ENCODE measurements around the gene TBC1D22A.
"Not testable (repeated sequence)": the region's sequence is repeated elsewhere in the genome, so short reads cannot be mapped to it uniquely, and the experiment has no call there.

TBC1D22A gene

GRCh38 chr22:47114813-47115517 is 352.5 kb downstream of the TBC1D22A start:
- DNase-seq = no peak

- DNase-seq = no peak
These were observed 353.1 kb downstream of the TBC1D22A start for GRCh38 chr22:47115518-47115890.

GRCh38 chr22:47115921-47116320 is 353.5 kb downstream of the TBC1D22A start:
- DNase-seq = no peak

DNA sequence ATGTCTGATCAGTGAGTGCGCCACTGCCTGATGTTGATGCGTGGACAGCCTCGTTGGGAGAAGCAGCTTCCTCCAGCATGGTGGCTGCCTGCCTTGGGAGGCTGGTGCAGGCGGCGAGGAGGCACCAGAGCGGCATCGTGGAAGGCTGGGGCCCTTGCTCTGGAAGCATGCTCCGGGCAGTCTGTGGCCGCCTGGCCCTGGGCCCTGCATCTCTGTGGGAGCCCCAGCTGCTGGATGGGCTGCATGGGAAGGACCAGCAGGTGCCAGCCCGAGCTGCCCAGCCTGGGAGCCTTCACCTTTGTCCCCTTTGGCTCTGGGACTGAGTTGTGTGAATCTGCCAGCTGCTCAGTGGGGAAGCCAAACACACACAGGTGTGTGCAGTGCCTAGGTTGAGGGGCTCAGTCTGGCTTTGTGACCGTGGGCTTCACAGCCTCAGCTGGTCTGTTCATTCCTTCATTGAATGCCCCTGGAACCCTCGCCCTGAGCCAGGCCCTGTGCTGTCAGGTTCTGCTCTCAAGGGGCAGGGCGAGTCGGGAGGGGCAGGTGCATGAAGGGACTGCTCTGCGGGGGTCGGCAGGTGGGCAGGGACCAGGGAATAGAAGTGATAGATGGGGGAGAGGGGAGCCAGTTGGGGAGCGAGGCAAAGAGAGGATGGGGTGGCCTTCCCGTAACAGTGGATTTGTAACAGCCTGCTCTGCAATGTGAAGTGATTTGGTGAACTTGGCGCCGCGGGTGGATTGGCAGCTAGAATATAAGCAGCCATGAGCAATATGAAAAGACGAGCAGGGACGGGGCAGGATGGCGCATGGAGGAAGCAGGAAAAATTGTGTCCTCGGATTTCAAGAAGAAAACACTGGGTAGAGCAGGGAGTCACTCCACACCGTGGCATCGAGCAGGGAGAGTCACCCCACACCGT is 354.2 kb downstream of the TBC1D22A start:
- DNase-seq = no peak

GRCh38 chr22:47117442-47117841 is 355.0 kb downstream of the TBC1D22A start:
- DNase-seq = not testable (repeated sequence)

DNA sequence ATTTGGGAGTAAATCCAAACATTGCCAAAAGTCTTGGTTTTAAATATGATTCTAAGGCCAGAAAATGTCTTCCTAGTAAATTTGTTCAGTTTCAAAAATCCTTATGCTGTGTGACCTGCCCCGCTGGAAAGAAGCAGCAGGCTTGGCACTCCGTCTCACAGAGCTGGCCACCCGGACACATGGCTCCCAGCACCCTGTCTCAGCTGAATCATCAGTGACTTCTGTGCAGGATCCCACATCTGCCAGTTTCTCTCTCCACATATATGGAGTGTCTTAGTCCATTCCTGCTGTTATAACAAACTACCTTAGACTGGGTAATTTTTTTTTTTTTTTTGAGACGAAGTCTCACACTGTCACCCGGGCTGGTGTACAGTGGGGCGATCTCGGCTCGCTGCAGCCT is 356.7 kb downstream of the TBC1D22A start:
- no peak for DNase-seq

- no peak for DNase-seq
These were observed 357.9 kb downstream of the TBC1D22A start for GRCh38 chr22:47120399-47120798.

- DNase-seq = no peak
These were observed 359.3 kb downstream of the TBC1D22A start for GRCh38 chr22:47121791-47122190.

GRCh38 chr22:47122441-47123000 is 360.1 kb downstream of the TBC1D22A start:
- no peak for DNase-seq

GRCh38 chr22:47123006-47123826 is 360.8 kb downstream of the TBC1D22A start:
- DNase-seq = no peak

DNA sequence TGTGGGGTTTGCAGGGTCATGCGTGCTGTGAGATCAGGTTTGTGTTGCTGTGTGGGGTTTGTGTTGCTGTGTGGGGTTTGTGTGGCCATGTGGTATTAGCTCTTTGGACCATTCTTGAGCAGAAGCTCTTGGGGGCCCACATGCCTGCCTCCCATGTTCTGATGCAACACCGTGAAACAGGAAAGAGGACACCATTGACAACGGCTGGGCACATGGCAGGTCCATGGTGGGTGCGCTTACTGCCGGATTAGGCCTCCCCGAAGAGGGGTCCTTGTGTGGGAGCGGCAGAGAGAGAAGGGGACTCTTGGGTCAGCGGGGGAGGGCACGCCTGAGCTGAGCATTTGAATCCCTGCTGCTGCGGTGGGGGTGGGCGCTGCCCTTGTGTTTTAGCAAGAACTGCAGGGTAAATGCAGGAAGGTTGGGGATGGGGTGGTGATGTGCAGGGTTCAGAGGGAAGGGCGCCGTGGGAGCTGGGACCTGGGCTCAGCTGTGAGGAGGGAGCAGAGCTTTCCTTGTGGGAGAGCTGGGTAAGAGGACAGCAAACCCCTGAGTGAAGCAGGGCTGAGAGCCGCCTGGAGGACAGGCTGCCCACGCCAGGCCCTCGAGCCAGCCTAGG is 361.5 kb downstream of the TBC1D22A start:
- DNase-seq = no peak

GRCh38 chr22:47124451-47124881 is 362.0 kb downstream of the TBC1D22A start:
- no peak for DNase-seq

- peak; percentile 8 for DNase-seq
These were observed 362.5 kb downstream of the TBC1D22A start for GRCh38 chr22:47124961-47125360.

GRCh38 chr22:47125603-47126002 is 363.2 kb downstream of the TBC1D22A start:
- DNase-seq = no peak

DNA sequence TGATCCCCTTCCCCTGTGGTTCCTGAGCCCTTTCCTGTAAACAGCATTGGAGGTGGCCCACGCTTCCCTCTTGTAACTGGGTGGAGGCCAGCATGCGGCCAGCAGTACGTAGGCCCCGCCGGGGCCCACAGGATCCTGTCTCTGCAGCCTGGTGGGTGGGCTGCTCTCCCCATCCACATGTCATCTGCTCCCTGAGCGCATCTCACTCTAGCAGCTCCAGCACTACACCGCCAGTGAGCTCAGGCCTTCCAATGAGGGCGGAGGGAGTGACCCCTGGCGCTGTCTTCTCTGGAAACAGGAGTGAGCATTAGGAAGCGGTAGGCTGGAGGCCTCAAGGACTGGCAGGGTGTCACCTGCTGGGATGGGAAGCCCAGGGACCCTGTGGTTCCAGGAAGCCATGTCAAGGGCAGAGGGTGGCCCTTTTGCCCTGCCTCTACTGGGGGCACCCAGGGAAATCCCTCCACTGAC is 363.9 kb downstream of the TBC1D22A start:
- no peak for DNase-seq

GRCh38 chr22:47127441-47127871 is 365.0 kb downstream of the TBC1D22A start:
- DNase-seq = no peak

GRCh38 chr22:47128216-47128615 is 365.8 kb downstream of the TBC1D22A start:
- DNase-seq = no peak

- DNase-seq = peak; percentile 35
These were observed 366.3 kb downstream of the TBC1D22A start for GRCh38 chr22:47128622-47129215.

DNA sequence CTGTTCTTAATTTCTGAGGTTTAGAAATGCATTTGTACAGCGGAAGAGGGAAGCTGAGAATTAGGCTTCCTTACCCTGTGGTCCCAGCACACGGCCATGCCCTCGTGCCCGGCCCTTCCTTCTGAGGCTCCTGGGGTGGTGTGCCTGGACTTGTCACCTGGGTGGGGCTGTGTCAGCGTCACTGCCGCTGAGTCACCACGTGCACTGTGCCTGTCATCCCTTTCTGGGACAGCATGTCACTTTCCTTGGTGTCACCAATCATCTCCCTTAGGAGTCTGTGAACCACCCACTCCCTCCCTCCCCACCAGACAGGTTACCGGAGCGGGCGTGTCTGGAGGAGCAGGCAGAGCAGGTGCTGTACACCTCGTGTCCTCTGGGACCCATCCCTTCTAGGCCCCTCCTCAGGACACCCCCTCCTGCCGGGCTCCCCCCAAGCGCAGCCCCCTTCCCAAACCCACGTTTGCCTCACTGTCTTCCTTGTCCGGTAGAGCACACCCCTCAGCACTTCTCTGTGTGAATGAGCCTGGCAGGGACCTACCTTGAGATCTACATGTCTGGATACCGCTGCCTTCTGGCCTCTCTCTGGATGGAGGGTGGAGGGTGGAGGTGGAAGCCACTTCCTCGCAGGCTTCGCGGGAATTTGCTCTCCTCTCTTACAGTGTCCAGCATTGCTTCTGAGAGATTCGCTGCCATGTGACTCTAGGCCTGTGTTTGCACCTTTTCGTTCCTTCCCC is 367.6 kb downstream of the TBC1D22A start:
- peak; percentile 6 for DNase-seq

GRCh38 chr22:47130883-47131631 is 368.6 kb downstream of the TBC1D22A start:
- DNase-seq = no peak

Measured in right hindlimb (tissue), 1 donor.